WTC11 (cell line): Measurements from ENCODE around the gene CEP250. TPM values are rescaled to one million over a fixed set of nuclear protein-coding genes. Genes with fewer than 3 reads are reported as not detected.
A peak's percentile ranks its signal among the peaks of the same experiment; 100 is the strongest.

Experiments
- ATAC-seq: fragments of 200-7000 bp; cut with Tn5 transposase; 2 replicates; pipeline ENCODE4 v1.10.0; 2021; ENCODE audit warnings: mild to moderate bottlenecking, moderate library complexity
- CTCF ChIA-PET: fragments of 300-600 bp; sonication (Branson Sonifier 250); formaldehyde crosslinking; loops from one replicate; lab custom pipeline; 2021; ENCODE audit warnings: antibody characterized with exemption; lab: Charles Lee
- POLR2A ChIA-PET: fragments of 350-600 bp; sonication (Branson Sonifier 250); formaldehyde crosslinking; loops from one replicate; lab custom pipeline; 2021; ENCODE audit warnings: antibody characterized with exemption; lab: Charles Lee
- DNase-seq: peaks from one replicate; pipeline ENCODE4 v3.0.0; 2021; ENCODE audit warnings: low spot score
- H3K27ac Mint-ChIP-seq: 2 replicates; pipeline ENCODE4 v1.8.0; 2021; ENCODE audit warnings: mixed read lengths
- H3K27me3 Mint-ChIP-seq: 2 replicates; pipeline ENCODE4 v1.8.0; 2021; ENCODE audit warnings: low read depth, mild to moderate bottlenecking, moderate library complexity, mixed read lengths
- H3K36me3 Mint-ChIP-seq: 2 replicates; pipeline ENCODE4 v1.8.0; 2021; ENCODE audit warnings: mixed read lengths
- H3K4me1 Mint-ChIP-seq: 2 replicates; pipeline ENCODE4 v1.8.0; 2022; ENCODE audit warnings: mixed read lengths
- H3K4me3 Mint-ChIP-seq: 2 replicates; pipeline ENCODE4 v1.8.0; 2021; ENCODE audit warnings: mild to moderate bottlenecking, moderate library complexity, mixed read lengths
- H3K9me3 Mint-ChIP-seq: 2 replicates; pipeline ENCODE4 v1.8.0; 2021; ENCODE audit warnings: mixed read lengths
- ATF3 ChIP-seq: sonication (generic); formaldehyde crosslinking; conservative IDR thresholded peaks from 2 replicates; pipeline ENCODE4 v1.8.1; 2022; ENCODE audit warnings: mild to moderate bottlenecking, missing genetic modification reagents
- CREB1 ChIP-seq: sonication (generic); formaldehyde crosslinking; IDR thresholded peaks from 2 replicates; pipeline ENCODE4 v1.8.0; 2023; ENCODE audit warnings: mild to moderate bottlenecking, missing genetic modification reagents
- ELF4 ChIP-seq: sonication (generic); formaldehyde crosslinking; IDR thresholded peaks from 2 replicates; pipeline ENCODE4 v1.8.1; 2022; ENCODE audit warnings: low read depth, mild to moderate bottlenecking, moderate library complexity, missing genetic modification reagents
- EMX1 ChIP-seq: fragments of 250-450 bp; sonication (Bioruptor Pico); IDR thresholded peaks from 2 replicates; pipeline ENCODE4 v1.8.0; 2021; ENCODE audit warnings: mild to moderate bottlenecking
- ESRRA ChIP-seq: sonication (generic); formaldehyde crosslinking; IDR thresholded peaks from 2 replicates; pipeline ENCODE4 v1.8.1; 2022; ENCODE audit warnings: mild to moderate bottlenecking, missing genetic modification reagents, borderline replicate concordance
- FOXJ3 ChIP-seq: sonication (generic); formaldehyde crosslinking; IDR thresholded peaks from 2 replicates; pipeline ENCODE4 v1.9.0; 2021; ENCODE audit warnings: missing genetic modification reagents, mild to moderate bottlenecking, borderline replicate concordance
- GRHL2 ChIP-seq: fragments of 250-450 bp; sonication (Bioruptor Pico); IDR thresholded peaks from 2 replicates; pipeline ENCODE4 v1.8.0; 2022; ENCODE audit warnings: mild to moderate bottlenecking, moderate library complexity; ENCODE audit not compliant: insufficient replicate concordance, severe bottlenecking
- GTF2I ChIP-seq: fragments of 250-450 bp; sonication (Bioruptor Pico); conservative IDR thresholded peaks from 2 replicates; pipeline ENCODE4 v1.4.0; 2021; ENCODE audit warnings: mild to moderate bottlenecking
- HMGA2 ChIP-seq: fragments of 250-450 bp; sonication (Bioruptor Pico); IDR thresholded peaks from 2 replicates; pipeline ENCODE4 v1.4.0; 2021; ENCODE audit warnings: mild to moderate bottlenecking, moderate library complexity
- IRF2 ChIP-seq: sonication (generic); formaldehyde crosslinking; IDR thresholded peaks from 2 replicates; pipeline ENCODE4 v1.8.0; 2022; ENCODE audit warnings: low read depth, missing genetic modification reagents, borderline replicate concordance
- KAT7 ChIP-seq: sonication (generic); formaldehyde crosslinking; IDR thresholded peaks from 2 replicates; pipeline ENCODE4 v1.8.1; 2023; ENCODE audit warnings: missing genetic modification reagents, mild to moderate bottlenecking, borderline replicate concordance
- MXD4 ChIP-seq: fragments of 250-450 bp; sonication (Bioruptor Pico); IDR thresholded peaks from 2 replicates; pipeline ENCODE4 v1.8.0; 2021; ENCODE audit warnings: mild to moderate bottlenecking, moderate library complexity, borderline replicate concordance
- MYBL2 ChIP-seq: sonication (generic); formaldehyde crosslinking; IDR thresholded peaks from 2 replicates; pipeline ENCODE4 v1.8.1; 2023; ENCODE audit warnings: mild to moderate bottlenecking, moderate library complexity, missing genetic modification reagents
- PRDM15 ChIP-seq: sonication (generic); formaldehyde crosslinking; IDR thresholded peaks from 2 replicates; pipeline ENCODE4 v1.8.0; 2022; ENCODE audit warnings: missing genetic modification reagents
- RELA ChIP-seq: sonication (generic); formaldehyde crosslinking; IDR thresholded peaks from 2 replicates; pipeline ENCODE4 v1.8.1; 2022; ENCODE audit warnings: missing genetic modification reagents, mild to moderate bottlenecking, borderline replicate concordance
- RORB ChIP-seq: fragments of 250-450 bp; sonication (Bioruptor Pico); IDR thresholded peaks from 2 replicates; pipeline ENCODE4 v1.9.0; 2021; ENCODE audit warnings: mild to moderate bottlenecking
- SMAD4 ChIP-seq: sonication (generic); formaldehyde crosslinking; IDR thresholded peaks from 2 replicates; pipeline ENCODE4 v1.8.0; 2022; ENCODE audit warnings: mild to moderate bottlenecking, missing genetic modification reagents
- ZBTB21 ChIP-seq: sonication (generic); formaldehyde crosslinking; IDR thresholded peaks from 2 replicates; pipeline ENCODE4 v1.8.1; 2023; ENCODE audit warnings: mild to moderate bottlenecking, missing genetic modification reagents, borderline replicate concordance
- ZNF263 ChIP-seq: sonication (generic); formaldehyde crosslinking; IDR thresholded peaks from 2 replicates; pipeline ENCODE4 v1.8.1; 2022; ENCODE audit warnings: low read depth, mild to moderate bottlenecking, moderate library complexity, missing genetic modification reagents
- ZNF416 ChIP-seq: fragments of 250-450 bp; sonication (Bioruptor Pico); IDR thresholded peaks from 2 replicates; pipeline ENCODE4 v1.9.0; 2021; ENCODE audit warnings: mild to moderate bottlenecking, inconsistent platforms
- ZNF512 ChIP-seq: sonication (generic); formaldehyde crosslinking; IDR thresholded peaks from 2 replicates; pipeline ENCODE4 v1.8.1; 2022; ENCODE audit warnings: missing genetic modification reagents, borderline replicate concordance
- ZNF671 ChIP-seq: fragments of 250-450 bp; sonication (Bioruptor Pico); IDR thresholded peaks from 2 replicates; pipeline ENCODE4 v1.8.0; 2021; ENCODE audit warnings: mild to moderate bottlenecking
- total RNA-seq: library from RNA; stranded (reverse); gene quantifications from 3 replicates; pipeline ENCODE4 v1.2.3, GENCODE V29; 2021
- TF ChIP-seq, protein P1 (sequence below): sonication (generic); formaldehyde crosslinking; IDR thresholded peaks from 2 replicates; pipeline ENCODE4 v1.8.1; 2022; ENCODE audit warnings: low read depth, missing genetic modification reagents, borderline replicate concordance
- TF ChIP-seq, protein P2 (sequence below): fragments of 250-450 bp; sonication (Bioruptor Pico); IDR thresholded peaks from 2 replicates; pipeline ENCODE4 v1.8.0; 2021; ENCODE audit warnings: mild to moderate bottlenecking
- TF ChIP-seq, protein P3 (sequence below): sonication (generic); formaldehyde crosslinking; IDR thresholded peaks from 2 replicates; pipeline ENCODE4 v1.8.0; 2022; ENCODE audit warnings: mild to moderate bottlenecking, missing genetic modification reagents

The CEP250 gene
- total RNA-seq, 1 experiment from 2014 or later = 63.1 TPM

DNA sequence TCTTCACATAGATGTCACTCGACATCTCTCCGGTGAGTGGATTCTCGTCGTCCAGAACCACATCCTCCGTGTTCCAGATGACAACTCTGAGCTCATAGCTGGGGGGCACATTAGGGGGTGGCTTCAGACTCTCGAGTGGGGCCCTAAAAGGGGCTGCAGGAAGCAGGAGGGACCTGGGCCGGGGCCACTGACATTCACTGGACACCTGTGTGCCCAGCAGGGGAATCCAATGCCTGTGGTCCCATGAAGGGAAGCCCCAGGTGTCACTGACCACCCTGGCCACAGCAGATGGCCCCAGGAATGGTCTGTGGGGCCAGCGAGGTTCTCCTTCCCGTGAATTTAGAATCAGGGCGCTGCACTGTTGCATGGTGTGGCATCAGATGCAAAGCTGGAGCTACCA is 105.1 kb downstream of the CEP250 start:
- POLR2A ChIA-PET = no interaction called here
- TF ChIP-seq IRF2 (CRISPR knock-in tag) (no peak), PRDM15 (CRISPR knock-in tag) (no peak), ZNF416 (CRISPR knock-in tag) (no peak), GRHL2 (CRISPR knock-in tag) (no peak), ZNF512 (CRISPR knock-in tag) (no peak), ELF4 (CRISPR knock-in tag) (no peak), HMGA2 (CRISPR knock-in tag) (no peak), KAT7 (CRISPR knock-in tag) (no peak), ZBTB21 (no peak), ZNF263 (no peak), CREB1 (CRISPR knock-in tag) (no peak), RELA (CRISPR knock-in tag) (no peak), RORB (no peak), EMX1 (CRISPR knock-in tag) (no peak), MYBL2 (CRISPR knock-in tag) (no peak)
- TF ChIP-seq, protein P1, sequence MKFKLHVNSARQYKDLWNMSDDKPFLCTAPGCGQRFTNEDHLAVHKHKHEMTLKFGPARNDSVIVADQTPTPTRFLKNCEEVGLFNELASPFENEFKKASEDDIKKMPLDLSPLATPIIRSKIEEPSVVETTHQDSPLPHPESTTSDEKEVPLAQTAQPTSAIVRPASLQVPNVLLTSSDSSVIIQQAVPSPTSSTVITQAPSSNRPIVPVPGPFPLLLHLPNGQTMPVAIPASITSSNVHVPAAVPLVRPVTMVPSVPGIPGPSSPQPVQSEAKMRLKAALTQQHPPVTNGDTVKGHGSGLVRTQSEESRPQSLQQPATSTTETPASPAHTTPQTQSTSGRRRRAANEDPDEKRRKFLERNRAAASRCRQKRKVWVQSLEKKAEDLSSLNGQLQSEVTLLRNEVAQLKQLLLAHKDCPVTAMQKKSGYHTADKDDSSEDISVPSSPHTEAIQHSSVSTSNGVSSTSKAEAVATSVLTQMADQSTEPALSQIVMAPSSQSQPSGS (CRISPR knock-in tag) = no peak
- TF ChIP-seq, all 79 proteins: peak for 0
- Mint-ChIP-seq H3K27me3 (no peaks in the 10 kb centered on the region), H3K27ac (no peak overlapping the region), H3K4me3 (no peak overlapping the region), H3K4me1 (peaks cover 14% of the 10 kb centered on the region; the same call in 1 of the 2 replicates), H3K9me3 (no peaks in the 10 kb centered on the region), H3K36me3 (peaks cover 12% of the 10 kb centered on the region)
- DNase-seq (no peak), ATAC-seq (no peak)
- CTCF ChIA-PET = interaction anchor here (0.9 to 2.6 kb wide), 6 partner anchors 13 to 393 kb away, joined by 3 to 8 read pairs (median 5); no protein-coding TSS in a partner anchor

GRCh38 chr20:35561268-35561667 is 105.9 kb downstream of the CEP250 start:
- Mint-ChIP-seq H3K36me3 (peaks cover 12% of the 10 kb centered on the region), H3K27me3 (no peaks in the 10 kb centered on the region), H3K27ac (no peak overlapping the region; the same call in 1 of the 2 replicates), H3K4me1 (peaks cover 14% of the 10 kb centered on the region; the same call in 1 of the 2 replicates), H3K4me3 (no peak overlapping the region), H3K9me3 (no peaks in the 10 kb centered on the region)
- POLR2A ChIA-PET = no interaction called here
- DNase-seq (peak; percentile 60), ATAC-seq (peak; percentile 82)
- CTCF ChIA-PET = interaction anchor here (0.9 to 2.6 kb wide), 7 partner anchors 12 to 393 kb away, joined by 3 to 8 read pairs (median 5); no protein-coding TSS in a partner anchor
- TF ChIP-seq ESRRA (CRISPR knock-in tag) = no peak
- no peak for TF ChIP-seq FOXJ3 (CRISPR knock-in tag)
- TF ChIP-seq ATF3 = no peak
- TF ChIP-seq, protein P2, sequence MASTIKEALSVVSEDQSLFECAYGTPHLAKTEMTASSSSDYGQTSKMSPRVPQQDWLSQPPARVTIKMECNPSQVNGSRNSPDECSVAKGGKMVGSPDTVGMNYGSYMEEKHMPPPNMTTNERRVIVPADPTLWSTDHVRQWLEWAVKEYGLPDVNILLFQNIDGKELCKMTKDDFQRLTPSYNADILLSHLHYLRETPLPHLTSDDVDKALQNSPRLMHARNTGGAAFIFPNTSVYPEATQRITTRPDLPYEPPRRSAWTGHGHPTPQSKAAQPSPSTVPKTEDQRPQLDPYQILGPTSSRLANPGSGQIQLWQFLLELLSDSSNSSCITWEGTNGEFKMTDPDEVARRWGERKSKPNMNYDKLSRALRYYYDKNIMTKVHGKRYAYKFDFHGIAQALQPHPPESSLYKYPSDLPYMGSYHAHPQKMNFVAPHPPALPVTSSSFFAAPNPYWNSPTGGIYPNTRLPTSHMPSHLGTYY (CRISPR knock-in tag) = no peak
- no peak for TF ChIP-seq RELA (CRISPR knock-in tag)
- TF ChIP-seq KAT7 (CRISPR knock-in tag) = no peak
- no peak for TF ChIP-seq MXD4 (CRISPR knock-in tag)
- no peak for TF ChIP-seq ZNF671 (CRISPR knock-in tag)
- no peak for TF ChIP-seq SMAD4 (CRISPR knock-in tag)
- TF ChIP-seq GTF2I (CRISPR knock-in tag) = no peak
- TF ChIP-seq, protein P3, sequence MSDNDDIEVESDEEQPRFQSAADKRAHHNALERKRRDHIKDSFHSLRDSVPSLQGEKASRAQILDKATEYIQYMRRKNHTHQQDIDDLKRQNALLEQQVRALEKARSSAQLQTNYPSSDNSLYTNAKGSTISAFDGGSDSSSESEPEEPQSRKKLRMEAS (CRISPR knock-in tag) = no peak
